GM12801 (cell line): ENCODE results near the gene NUDT6.

ENCODE experiments used
- TF ChIP-seq, protein P1 (sequence below): IDR thresholded peaks from one replicate; pipeline ENCODE4 v1.5.1; 2011; ENCODE audit warnings: control low read depth; ENCODE audit not compliant: insufficient read length; ENCODE audit errors: extremely low read depth

NUDT6 gene

DNA sequence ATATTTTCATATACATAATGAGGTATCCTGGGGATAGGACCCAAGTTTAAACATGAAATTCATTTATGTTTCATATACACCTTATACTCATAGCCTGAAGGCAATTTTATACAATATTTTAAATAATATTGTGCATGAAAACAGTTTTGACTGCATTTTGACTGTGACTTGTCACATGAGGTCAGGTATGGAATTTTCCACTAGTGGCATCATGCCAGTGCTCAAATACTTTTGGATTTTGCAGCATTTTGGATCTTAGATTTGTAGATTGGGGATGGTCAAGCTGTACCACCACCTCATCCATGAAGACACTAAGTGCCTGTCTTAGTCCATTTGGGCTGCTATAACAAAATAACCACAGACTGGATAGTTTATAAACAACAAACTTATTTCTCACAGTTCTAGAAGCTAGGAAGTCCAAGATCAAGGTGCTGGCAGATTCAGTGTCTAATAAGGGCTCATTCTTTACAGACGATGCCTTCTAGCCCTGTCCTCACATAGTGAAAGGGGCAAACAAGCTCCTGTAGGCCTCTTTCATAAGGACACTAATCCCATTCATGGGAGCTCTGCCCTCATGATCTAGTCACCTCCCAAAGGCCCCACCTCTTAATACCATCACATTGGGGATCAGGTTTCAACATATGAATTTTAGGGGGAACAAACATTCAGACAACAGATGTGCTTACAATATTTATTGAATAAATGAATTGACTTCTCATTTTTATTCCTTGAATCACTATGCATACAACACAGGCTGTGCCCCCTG, 9.4 kb downstream of the NUDT6 start:
- TF ChIP-seq, protein P1, sequence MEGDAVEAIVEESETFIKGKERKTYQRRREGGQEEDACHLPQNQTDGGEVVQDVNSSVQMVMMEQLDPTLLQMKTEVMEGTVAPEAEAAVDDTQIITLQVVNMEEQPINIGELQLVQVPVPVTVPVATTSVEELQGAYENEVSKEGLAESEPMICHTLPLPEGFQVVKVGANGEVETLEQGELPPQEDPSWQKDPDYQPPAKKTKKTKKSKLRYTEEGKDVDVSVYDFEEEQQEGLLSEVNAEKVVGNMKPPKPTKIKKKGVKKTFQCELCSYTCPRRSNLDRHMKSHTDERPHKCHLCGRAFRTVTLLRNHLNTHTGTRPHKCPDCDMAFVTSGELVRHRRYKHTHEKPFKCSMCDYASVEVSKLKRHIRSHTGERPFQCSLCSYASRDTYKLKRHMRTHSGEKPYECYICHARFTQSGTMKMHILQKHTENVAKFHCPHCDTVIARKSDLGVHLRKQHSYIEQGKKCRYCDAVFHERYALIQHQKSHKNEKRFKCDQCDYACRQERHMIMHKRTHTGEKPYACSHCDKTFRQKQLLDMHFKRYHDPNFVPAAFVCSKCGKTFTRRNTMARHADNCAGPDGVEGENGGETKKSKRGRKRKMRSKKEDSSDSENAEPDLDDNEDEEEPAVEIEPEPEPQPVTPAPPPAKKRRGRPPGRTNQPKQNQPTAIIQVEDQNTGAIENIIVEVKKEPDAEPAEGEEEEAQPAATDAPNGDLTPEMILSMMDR, result no peak

DNA sequence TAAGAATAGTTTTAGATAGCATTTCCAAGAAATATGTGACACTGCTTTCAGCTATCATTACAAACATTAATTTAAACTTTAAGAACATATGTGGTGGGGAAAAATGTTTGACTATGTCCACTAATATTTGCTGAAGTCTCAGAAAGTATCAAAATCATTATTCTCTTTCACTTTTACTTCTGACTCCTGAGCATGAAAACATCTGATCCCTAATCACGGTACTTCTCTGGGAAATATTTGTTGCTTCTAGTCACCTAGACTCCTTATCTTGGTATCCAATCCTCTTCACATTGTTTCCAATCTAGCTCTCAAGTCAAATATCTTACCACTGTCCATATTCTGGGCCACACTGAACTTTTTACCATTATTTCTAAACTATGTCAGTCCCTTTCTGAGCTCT, 10.8 kb downstream of the NUDT6 start:
- TF ChIP-seq, protein P1, result no peak

DNA sequence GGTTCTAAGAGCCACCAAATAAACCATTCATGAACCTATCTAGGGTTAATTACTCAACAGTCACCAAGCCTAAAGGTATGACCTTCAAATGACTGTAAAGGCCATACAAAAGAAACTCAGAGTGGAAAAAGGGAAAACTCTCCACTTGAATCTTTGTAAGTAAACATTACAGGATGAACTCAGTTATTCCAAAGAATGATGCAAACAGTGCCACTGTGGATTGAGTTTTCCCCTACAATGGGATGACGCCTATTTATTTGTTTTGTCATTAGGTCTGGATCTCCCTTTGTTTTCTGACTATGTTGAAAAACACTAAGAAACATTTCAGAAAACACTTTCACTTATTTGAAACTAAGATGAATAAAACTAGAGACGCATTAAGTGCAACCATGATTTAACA, 12.7 kb downstream of the NUDT6 start:
- TF ChIP-seq, protein P1, result no peak

DNA sequence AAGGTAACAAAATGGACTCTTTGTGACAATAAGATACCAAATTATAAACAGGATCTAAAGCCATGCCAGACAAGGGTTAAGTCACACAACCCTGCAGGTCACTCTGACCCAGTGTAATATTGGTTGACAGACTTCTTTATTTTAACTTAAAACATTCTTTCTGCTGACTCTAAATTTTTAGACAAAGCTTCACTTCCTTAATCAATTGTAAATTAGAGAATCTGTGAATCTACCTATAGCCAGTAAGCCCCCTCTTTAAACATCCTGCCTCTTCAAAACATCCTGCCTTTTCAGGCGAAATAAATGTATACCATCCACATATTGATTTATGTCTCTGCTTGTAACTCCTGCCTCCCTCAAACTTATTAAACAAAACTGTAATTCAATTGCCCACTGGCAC, 14.2 kb downstream of the NUDT6 start:
- TF ChIP-seq, protein P1, result no peak

DNA sequence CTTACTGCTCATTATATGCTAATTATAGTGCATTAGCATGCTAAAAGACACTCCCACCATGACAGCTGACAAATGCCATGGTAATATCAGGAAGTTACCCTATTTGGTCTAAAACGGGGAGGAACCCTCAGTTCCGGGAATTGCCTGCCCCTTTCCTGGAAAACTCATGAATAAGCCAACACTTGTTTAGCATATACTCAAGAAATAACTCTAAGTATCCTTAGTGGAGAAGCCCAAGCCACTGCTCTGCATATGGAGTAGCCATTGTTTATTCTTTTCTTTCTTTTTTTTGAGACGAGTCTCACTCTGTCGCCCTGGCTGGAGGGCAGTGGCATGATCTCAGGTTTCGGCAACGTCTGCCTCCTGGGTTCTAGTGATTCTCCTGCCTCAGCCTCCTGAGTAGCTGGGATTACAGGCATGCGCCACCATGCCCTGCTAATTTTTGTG, 15.5 kb downstream of the NUDT6 start:
- TF ChIP-seq, protein P1, result no peak

DNA sequence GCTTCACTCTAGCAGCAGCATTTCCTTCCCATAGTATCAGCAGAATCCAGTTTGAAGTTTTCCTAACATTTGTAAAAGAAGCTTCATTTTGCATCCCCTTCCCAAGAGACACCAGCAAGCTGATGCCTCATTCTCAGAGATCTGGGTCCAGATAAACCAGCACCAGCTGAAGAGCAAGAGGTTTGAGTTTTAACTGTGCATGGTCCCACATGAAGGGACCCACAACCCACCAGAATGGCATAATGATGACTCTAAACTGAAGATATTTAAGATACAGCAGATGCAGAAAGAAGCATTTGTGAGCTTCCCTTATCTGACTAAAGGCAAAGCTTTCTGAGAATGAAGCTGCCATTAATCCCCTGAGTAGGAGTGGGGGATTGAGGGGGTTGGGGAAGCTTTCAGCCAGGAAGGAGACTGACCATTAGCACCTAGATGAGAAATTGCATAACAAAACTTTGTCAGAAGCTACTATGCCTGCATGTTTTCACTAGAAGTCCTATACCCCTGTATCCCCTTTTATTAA, 18.6 kb downstream of the NUDT6 start:
- TF ChIP-seq, protein P1, result no peak

DNA sequence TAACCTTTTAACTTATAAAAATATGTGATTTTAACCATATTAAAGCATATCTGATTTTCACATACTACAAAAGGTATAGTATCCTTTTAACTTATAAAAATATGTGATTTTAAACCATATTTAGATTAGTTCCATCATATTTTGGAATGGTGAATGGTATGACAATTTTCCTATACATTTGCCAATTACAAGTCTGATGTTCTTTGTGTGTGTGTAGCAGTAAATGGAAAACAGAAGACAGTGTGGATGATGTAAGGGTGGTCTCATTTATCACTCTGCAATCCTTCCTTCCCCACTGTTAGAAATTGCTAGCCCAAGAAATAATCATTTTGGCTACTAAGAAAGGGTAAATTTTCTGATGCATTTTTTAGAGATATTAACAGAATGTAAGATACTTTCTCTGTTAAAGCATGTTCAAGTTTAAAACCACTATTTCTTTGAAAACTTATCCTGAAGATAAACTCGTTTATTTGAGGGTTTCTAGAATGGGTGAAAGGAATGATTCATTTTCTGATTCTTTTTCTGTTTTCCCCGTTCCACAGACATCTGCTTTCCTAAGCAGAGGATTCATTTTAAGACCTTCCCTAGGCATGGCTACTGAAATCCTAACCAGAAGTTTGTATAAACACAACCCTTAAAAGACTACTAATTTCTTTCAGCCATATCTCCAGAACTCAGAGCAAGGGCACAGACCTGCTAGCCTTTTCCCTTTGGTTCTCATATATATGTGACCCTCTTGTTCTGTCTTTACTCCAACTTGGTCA, 21.0 kb downstream of the NUDT6 start:
- TF ChIP-seq, protein P1, result no peak
